Hepatocyte (in vitro differentiated cells): ENCODE measurements around the gene IL27RA. TPM values are rescaled to one million over a fixed set of nuclear protein-coding genes. Genes with fewer than 3 reads are reported as not detected.

Source experiments
- DNase-seq: peaks from one replicate; pipeline ENCODE4 v3.0.0-alpha.2; 2016; ENCODE audit warnings: low spot score
- H2AFZ ChIP-seq: fragments of 200-600 bp; sonication (generic); 2 replicates; pipeline ENCODE4 v1.6.0; 2016; ENCODE audit warnings: antibody characterized with exemption, mild to moderate bottlenecking
- H3K27ac ChIP-seq: fragments of 200-600 bp; sonication (generic); 2 replicates; pipeline ENCODE4 v1.5.1; 2016; ENCODE audit warnings: mild to moderate bottlenecking
- H3K27me3 ChIP-seq: fragments of 200-600 bp; sonication (generic); 2 replicates; pipeline ENCODE4 v1.6.1; 2016
- H3K36me3 ChIP-seq: fragments of 200-600 bp; sonication (generic); replicated peaks from 2 replicates; pipeline ENCODE4 v1.5.1; 2016; ENCODE audit warnings: low read depth; ENCODE audit not compliant: insufficient read depth
- H3K4me1 ChIP-seq: fragments of 200-600 bp; sonication (generic); 2 replicates; pipeline ENCODE4 v1.5.1; 2016; ENCODE audit warnings: mild to moderate bottlenecking, moderate library complexity; ENCODE audit not compliant: insufficient read depth
- H3K4me2 ChIP-seq: fragments of 200-600 bp; sonication (generic); 2 replicates; pipeline ENCODE4 v1.6.0; 2016
- H3K4me3 ChIP-seq: fragments of 200-600 bp; sonication (generic); 2 replicates; pipeline ENCODE4 v1.5.1; 2016; ENCODE audit warnings: mild to moderate bottlenecking
- H3K79me2 ChIP-seq: fragments of 200-600 bp; sonication (generic); 2 replicates; pipeline ENCODE4 v1.6.0; 2017; ENCODE audit warnings: mild to moderate bottlenecking
- H3K9me2 ChIP-seq: fragments of 200-600 bp; sonication (generic); replicated peaks from 2 replicates; pipeline ENCODE4 v1.6.0; 2017; ENCODE audit warnings: mild to moderate bottlenecking; ENCODE audit not compliant: insufficient read depth
- H3K9me3 ChIP-seq: fragments of 200-600 bp; sonication (generic); 2 replicates; pipeline ENCODE4 v1.5.1; 2016; ENCODE audit warnings: low read depth, mild to moderate bottlenecking
- H4K20me1 ChIP-seq: fragments of 200-600 bp; sonication (generic); 2 replicates; pipeline ENCODE4 v1.6.0; 2016; ENCODE audit warnings: mild to moderate bottlenecking; ENCODE audit not compliant: insufficient read depth, poor library complexity, severe bottlenecking
- EZH2 ChIP-seq: fragments of 200-600 bp; sonication (generic); IDR thresholded peaks from 2 replicates; pipeline ENCODE4 v1.6.1; 2016; ENCODE audit warnings: antibody characterized with exemption, mild to moderate bottlenecking, borderline replicate concordance
- EZH2phosphoT487 ChIP-seq: fragments of 200-600 bp; sonication (generic); IDR thresholded peaks from one replicate; pipeline ENCODE4 v1.6.1; 2018; ENCODE audit warnings: antibody characterized with exemption, mild to moderate bottlenecking, low read depth, moderate library complexity; ENCODE audit not compliant: unreplicated experiment, severe bottlenecking
- WGBS: methylation state at CpG from one replicate; pipeline ENCODE4 v1.1.6; 2016; ENCODE audit warnings: low lambda C conversion rate; ENCODE audit errors: missing lambda C conversion rate; 5-methylcytosine and 5-hydroxymethylcytosine counted together
- polyA plus RNA-seq: library from polyadenylated mRNA; unstranded; fragments of >200 nt; fragmentation: Nextera tagmentation; extraction: Ambion mirVana; gene quantifications from 2 replicates; pipeline ENCODE4 v1.2.1, GENCODE V29; 2016
- total RNA-seq: library from RNA; depleted of rRNA; stranded (reverse); fragments of >200 nt; gene quantifications from 2 replicates; pipeline ENCODE4 v1.2.3, GENCODE V29; 2014
- TF ChIP-seq, protein P1 (sequence below): fragments of 200-600 bp; sonication (generic); IDR thresholded peaks from 2 replicates; pipeline ENCODE4 v1.5.1; 2016; ENCODE audit warnings: antibody characterized with exemption, mild to moderate bottlenecking; ENCODE audit not compliant: poor library complexity

The IL27RA gene
- total RNA-seq, result 1.9 and 2.0 TPM in 2 replicates
- 1.7 and 2.3 TPM in 2 replicates for polyA plus RNA-seq

DNA sequence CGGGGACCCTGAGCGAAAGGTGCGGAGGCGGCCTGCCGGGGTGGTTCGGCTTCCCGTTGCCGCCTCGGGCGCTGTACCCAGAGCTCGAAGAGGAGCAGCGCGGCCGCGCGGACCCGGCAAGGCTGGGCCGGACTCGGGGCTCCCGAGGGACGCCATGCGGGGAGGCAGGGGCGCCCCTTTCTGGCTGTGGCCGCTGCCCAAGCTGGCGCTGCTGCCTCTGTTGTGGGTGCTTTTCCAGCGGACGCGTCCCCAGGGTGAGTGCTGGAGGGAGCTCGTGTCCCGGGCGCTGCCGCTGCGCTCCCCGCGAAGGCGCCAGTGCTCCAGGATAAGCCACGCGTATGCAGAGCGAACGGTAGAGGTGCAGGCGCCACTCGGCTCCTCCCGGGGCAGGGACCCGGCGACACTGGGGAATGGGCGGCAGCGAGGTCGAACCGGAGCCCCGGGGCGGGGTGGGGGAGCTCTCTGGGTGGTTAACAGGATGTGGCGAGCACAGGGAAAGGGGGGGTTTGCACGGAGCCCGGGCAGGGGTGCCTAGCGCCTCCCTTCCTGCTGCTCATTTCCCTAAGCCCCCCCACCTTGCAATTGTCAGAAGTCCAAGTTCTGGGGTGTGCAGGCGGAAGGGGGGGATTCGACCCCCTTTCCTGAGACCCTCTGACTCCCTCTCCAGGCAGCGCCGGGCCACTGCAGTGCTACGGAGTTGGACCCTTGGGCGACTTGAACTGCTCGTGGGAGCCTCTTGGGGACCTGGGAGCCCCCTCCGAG lies at the start of gene IL27RA:
Gene IL27RA (plus strand): TSS at position 44 of the 762 bp plus-strand sequence. CDS start 111 bp downstream, at position 155.
- no peaks in the 10 kb centered on the region for H3K9me2 ChIP-seq
- no peaks in the 10 kb centered on the region for H4K20me1 ChIP-seq
- H2AFZ ChIP-seq, result peak within 1 kb of the TSS; percentile 80
- TF ChIP-seq, protein P1, sequence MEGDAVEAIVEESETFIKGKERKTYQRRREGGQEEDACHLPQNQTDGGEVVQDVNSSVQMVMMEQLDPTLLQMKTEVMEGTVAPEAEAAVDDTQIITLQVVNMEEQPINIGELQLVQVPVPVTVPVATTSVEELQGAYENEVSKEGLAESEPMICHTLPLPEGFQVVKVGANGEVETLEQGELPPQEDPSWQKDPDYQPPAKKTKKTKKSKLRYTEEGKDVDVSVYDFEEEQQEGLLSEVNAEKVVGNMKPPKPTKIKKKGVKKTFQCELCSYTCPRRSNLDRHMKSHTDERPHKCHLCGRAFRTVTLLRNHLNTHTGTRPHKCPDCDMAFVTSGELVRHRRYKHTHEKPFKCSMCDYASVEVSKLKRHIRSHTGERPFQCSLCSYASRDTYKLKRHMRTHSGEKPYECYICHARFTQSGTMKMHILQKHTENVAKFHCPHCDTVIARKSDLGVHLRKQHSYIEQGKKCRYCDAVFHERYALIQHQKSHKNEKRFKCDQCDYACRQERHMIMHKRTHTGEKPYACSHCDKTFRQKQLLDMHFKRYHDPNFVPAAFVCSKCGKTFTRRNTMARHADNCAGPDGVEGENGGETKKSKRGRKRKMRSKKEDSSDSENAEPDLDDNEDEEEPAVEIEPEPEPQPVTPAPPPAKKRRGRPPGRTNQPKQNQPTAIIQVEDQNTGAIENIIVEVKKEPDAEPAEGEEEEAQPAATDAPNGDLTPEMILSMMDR, result peak; percentile 58
- no peak for TF ChIP-seq EZH2
- H3K27me3 ChIP-seq, result peaks cover 3% of the 10 kb centered on the region
- H3K4me3 ChIP-seq, result peak within 1 kb of the TSS; percentile 35
- 1% methylated on average over 39 of the region's 63 CpGs for WGBS
- DNase-seq, result peak; percentile 63
- no peaks in the 10 kb centered on the region for H3K36me3 ChIP-seq
- no peaks in the 10 kb centered on the region for H3K79me2 ChIP-seq
- no peak within 1 kb of the TSS for H3K27ac ChIP-seq
- H3K4me1 ChIP-seq, result no peaks in the 10 kb centered on the region
- peak within 1 kb of the TSS; percentile 94 for H3K4me2 ChIP-seq
- H3K9me3 ChIP-seq, result no peaks in the 10 kb centered on the region

DNA sequence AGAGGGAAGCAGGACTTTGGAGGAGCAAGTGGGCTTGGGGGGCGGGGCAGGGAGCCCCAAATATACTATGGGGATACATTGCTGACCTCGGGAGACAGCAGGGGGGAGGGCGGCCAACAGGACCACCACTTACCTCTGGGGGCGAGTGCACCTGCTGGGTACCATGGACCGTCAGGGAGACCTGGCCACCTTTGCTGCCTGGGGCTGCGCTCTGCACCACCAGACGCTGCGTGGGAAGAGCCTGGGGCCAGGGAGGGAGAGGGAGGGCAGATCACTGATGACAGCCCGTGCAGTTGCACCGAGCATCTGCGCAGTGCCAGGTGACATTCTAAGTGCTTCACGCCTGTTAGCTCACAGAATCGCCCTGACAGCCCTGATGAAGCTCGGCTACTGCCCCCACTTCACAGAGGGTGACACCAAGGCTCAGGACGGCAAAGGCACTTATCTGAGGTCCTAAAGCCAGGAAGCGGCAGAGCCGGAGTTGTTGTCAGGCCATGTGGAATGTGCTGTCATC lies 49.5 kb upstream of the IL27RA start:
- no peak overlapping the region for H3K4me2 ChIP-seq
- no peaks in the 10 kb centered on the region for H4K20me1 ChIP-seq
- H3K27me3 ChIP-seq, result no peaks in the 10 kb centered on the region
- no peak overlapping the region for H2AFZ ChIP-seq
- no peaks in the 10 kb centered on the region for H3K79me2 ChIP-seq
- DNase-seq, result no peak
- TF ChIP-seq EZH2 (no peak), EZH2phosphoT487 (no peak)
- TF ChIP-seq, protein P1, result no peak
- H3K4me3 ChIP-seq, result no peak overlapping the region
- H3K27ac ChIP-seq, result no peak overlapping the region
- no peaks in the 10 kb centered on the region for H3K9me3 ChIP-seq
- no peaks in the 10 kb centered on the region for H3K36me3 ChIP-seq
- no peaks in the 10 kb centered on the region for H3K9me2 ChIP-seq
- WGBS, result 97% methylated on average over 16 of the region's 17 CpGs
- peaks cover 12% of the 10 kb centered on the region for H3K4me1 ChIP-seq

DNA sequence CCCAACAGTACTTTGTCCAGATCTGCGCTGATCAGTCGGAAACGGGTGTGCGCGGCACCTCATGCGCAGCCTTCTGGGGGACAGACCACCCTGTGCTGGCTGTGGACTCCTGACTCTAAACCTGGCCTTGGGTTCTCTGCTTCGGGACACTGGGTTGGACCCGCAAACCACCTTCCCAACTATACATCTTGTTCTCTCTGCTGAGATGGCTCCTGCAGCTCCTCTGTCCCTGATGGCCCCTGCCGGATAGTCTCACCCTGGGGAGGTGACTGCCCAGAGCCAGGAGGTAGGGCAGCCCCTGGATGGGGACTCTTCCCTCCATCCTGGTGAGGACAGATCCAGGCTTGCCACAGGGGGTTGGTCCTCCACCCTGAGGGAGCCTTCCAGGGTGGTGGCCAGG lies 48.8 kb upstream of the IL27RA start:
- Histone ChIP-seq H3K4me3 (no peak overlapping the region), H4K20me1 (no peaks in the 10 kb centered on the region), H2AFZ (no peak overlapping the region), H3K9me3 (no peaks in the 10 kb centered on the region), H3K9me2 (no peaks in the 10 kb centered on the region), H3K4me2 (no peak overlapping the region), H3K36me3 (no peaks in the 10 kb centered on the region), H3K27me3 (no peaks in the 10 kb centered on the region), H3K27ac (no peak overlapping the region), H3K79me2 (no peaks in the 10 kb centered on the region), H3K4me1 (peaks cover 12% of the 10 kb centered on the region)
- 98% methylated on average over 9 of the region's 9 CpGs for WGBS
- no peak for TF ChIP-seq EZH2phosphoT487
- TF ChIP-seq EZH2, result no peak
- TF ChIP-seq, protein P1, result no peak
- DNase-seq, result no peak
